MM.1S (cell line): ENCODE results near the gene NLK.

ENCODE experiments used
- DNase-seq: peaks from one replicate; pipeline ENCODE4 v3.0.0-alpha.2; 2015
- H2AFZ ChIP-seq: fragments of 300-600 bp; sonication (generic); 2 replicates; pipeline ENCODE4 v1.6.0; 2016; ENCODE audit warnings: antibody characterized with exemption, low read length
- H3F3A ChIP-seq: fragments of 300-600 bp; sonication (generic); 2 replicates; pipeline ENCODE4 v1.6.1; 2016; ENCODE audit warnings: mild to moderate bottlenecking, antibody characterized with exemption, low read length, moderate library complexity, mixed read lengths; ENCODE audit not compliant: insufficient read depth
- H3K27ac ChIP-seq: fragments of 300-600 bp; sonication (generic); 2 replicates; pipeline ENCODE4 v1.5.1; 2016; ENCODE audit warnings: mild to moderate bottlenecking, low read length
- H3K27me3 ChIP-seq: fragments of 300-600 bp; sonication (generic); replicated peaks from 2 replicates; pipeline ENCODE4 v1.6.0; 2016; ENCODE audit warnings: low read length; ENCODE audit not compliant: insufficient read depth
- H3K36me3 ChIP-seq: fragments of 300-600 bp; sonication (generic); replicated peaks from 2 replicates; pipeline ENCODE4 v1.6.1; 2016; ENCODE audit warnings: mild to moderate bottlenecking, low read length, mixed read lengths; ENCODE audit not compliant: insufficient read depth
- H3K4me1 ChIP-seq: fragments of 300-600 bp; sonication (generic); 2 replicates; pipeline ENCODE4 v1.6.1; 2016; ENCODE audit warnings: low read length, mixed read lengths
- H3K4me2 ChIP-seq: fragments of 300-600 bp; sonication (generic); 2 replicates; pipeline ENCODE4 v1.6.0; 2016; ENCODE audit warnings: low read depth, low read length
- H3K4me3 ChIP-seq: fragments of 300-600 bp; sonication (generic); 2 replicates; pipeline ENCODE4 v1.5.1; 2016; ENCODE audit warnings: low read length, mixed read lengths
- H3K79me2 ChIP-seq: fragments of 300-600 bp; sonication (generic); 2 replicates; pipeline ENCODE4 v1.6.1; 2016; ENCODE audit warnings: mixed run types, low read length, mixed read lengths
- H3K9ac ChIP-seq: fragments of 300-600 bp; sonication (generic); 2 replicates; pipeline ENCODE4 v1.6.1; 2016; ENCODE audit warnings: low read length, mixed read lengths
- H3K9me2 ChIP-seq: fragments of 300-600 bp; sonication (generic); replicated peaks from 2 replicates; pipeline ENCODE4 v1.6.1; 2016; ENCODE audit warnings: mild to moderate bottlenecking, low read length, mixed read lengths; ENCODE audit not compliant: insufficient read depth
- H3K9me3 ChIP-seq: fragments of 300-600 bp; sonication (generic); replicated peaks from 2 replicates; pipeline ENCODE4 v1.6.1; 2016; ENCODE audit warnings: mild to moderate bottlenecking, low read length, mixed read lengths; ENCODE audit not compliant: insufficient read depth
- H4K20me1 ChIP-seq: fragments of 300-600 bp; sonication (generic); 2 replicates; pipeline ENCODE4 v1.6.1; 2016; ENCODE audit warnings: mild to moderate bottlenecking, low read length, moderate library complexity, mixed read lengths; ENCODE audit not compliant: insufficient read depth
- CTCF ChIP-seq: fragments of 300-600 bp; sonication (generic); IDR thresholded peaks from 2 replicates; pipeline ENCODE4 v1.5.1; 2016; ENCODE audit warnings: antibody characterized with exemption, low read length, mixed read lengths
- EZH2 ChIP-seq: fragments of 300-600 bp; sonication (generic); optimal IDR thresholded peaks from 2 replicates; pipeline ENCODE3; 2017; ENCODE audit warnings: low read depth, mild to moderate bottlenecking, antibody characterized with exemption, low read length, mixed read lengths
- EZH2phosphoT487 ChIP-seq: fragments of 300-600 bp; sonication (generic); IDR thresholded peaks from 2 replicates; pipeline ENCODE4 v1.6.1; 2018; ENCODE audit warnings: antibody characterized with exemption, low read length

Gene NLK

GRCh38 chr17:28056276-28056620, 13.8 kb downstream of the NLK start:
- Histone ChIP-seq H3K4me1 (no peaks in the 10 kb centered on the region), H3K9me3 (no peaks in the 10 kb centered on the region), H3K27me3 (no peaks in the 10 kb centered on the region), H2AFZ (no peak overlapping the region), H3F3A (no peaks in the 10 kb centered on the region), H3K4me2 (no peak overlapping the region), H3K9me2 (no peaks in the 10 kb centered on the region), H4K20me1 (no peaks in the 10 kb centered on the region; the same call in 1 of the 2 replicates), H3K79me2 (peaks cover 24% of the 10 kb centered on the region), H3K27ac (no peak overlapping the region), H3K4me3 (no peak overlapping the region), H3K9ac (no peak overlapping the region), H3K36me3 (no peaks in the 10 kb centered on the region; the same call in 1 of the 2 replicates)
- DNase-seq: no peak
- no peak for TF ChIP-seq EZH2
- TF ChIP-seq CTCF: no peak
- TF ChIP-seq EZH2phosphoT487: no peak

- Histone ChIP-seq H4K20me1 (no peaks in the 10 kb centered on the region; the same call in 1 of the 2 replicates), H3K27me3 (no peaks in the 10 kb centered on the region), H3F3A (no peaks in the 10 kb centered on the region), H3K9me2 (no peaks in the 10 kb centered on the region), H3K79me2 (peaks cover 23% of the 10 kb centered on the region), H3K27ac (no peak overlapping the region), H3K9me3 (no peaks in the 10 kb centered on the region), H2AFZ (no peak overlapping the region), H3K4me3 (no peak overlapping the region), H3K36me3 (no peaks in the 10 kb centered on the region; the same call in 1 of the 2 replicates), H3K4me2 (no peak overlapping the region), H3K9ac (no peak overlapping the region), H3K4me1 (no peaks in the 10 kb centered on the region)
- TF ChIP-seq EZH2phosphoT487 (no peak), EZH2 (no peak), CTCF (no peak)
- DNase-seq: no peak
Measured at GRCh38 chr17:28057731-28058246, 15.3 kb downstream of the NLK start.

GRCh38 chr17:28059675-28060074, 17.2 kb downstream of the NLK start:
- Histone ChIP-seq H3F3A (no peaks in the 10 kb centered on the region), H3K36me3 (no peaks in the 10 kb centered on the region), H2AFZ (no peak overlapping the region), H3K4me2 (no peak overlapping the region), H4K20me1 (no peaks in the 10 kb centered on the region), H3K79me2 (peaks cover 22% of the 10 kb centered on the region), H3K9ac (no peak overlapping the region), H3K9me2 (no peaks in the 10 kb centered on the region), H3K27ac (no peak overlapping the region), H3K4me3 (no peak overlapping the region), H3K27me3 (no peaks in the 10 kb centered on the region), H3K9me3 (no peaks in the 10 kb centered on the region), H3K4me1 (no peaks in the 10 kb centered on the region)
- DNase-seq: no peak
- TF ChIP-seq CTCF (no peak), EZH2 (no peak), EZH2phosphoT487 (no peak)
